Testis (tissue), 3 donors: ENCODE measurements around the gene KREMEN2. TPM values are rescaled to one million over a fixed set of nuclear protein-coding genes. Genes with fewer than 3 reads are reported as not detected.

ENCODE experiments used
- DNase-seq: peaks from one replicate; pipeline ENCODE4 v3.0.0-alpha.2; 2019
- H3K27ac ChIP-seq, 2 donors: fragments of 200-600 bp; sonication (generic); one replicate each; pipeline ENCODE4 v1.5.1; 2019
- H3K27me3 ChIP-seq: fragments of 200-600 bp; sonication (generic); one replicate; pipeline ENCODE4 v1.5.1; 2019
- H3K36me3 ChIP-seq: fragments of 200-600 bp; sonication (generic); one replicate; pipeline ENCODE4 v1.5.1; 2017; ENCODE audit warnings: low read depth; ENCODE audit errors: missing control alignments
- H3K4me1 ChIP-seq: fragments of 200-600 bp; sonication (generic); one replicate; pipeline ENCODE4 v1.5.1; 2019
- H3K4me3 ChIP-seq, 2 donors: fragments of 200-600 bp; sonication (generic); one replicate each; pipeline ENCODE4 v1.5.1; 2017 to 2019
- H3K9me3 ChIP-seq: fragments of 200-600 bp; sonication (generic); one replicate; pipeline ENCODE4 v1.5.1; 2017
- POLR2A ChIP-seq: fragments of 450-650 bp; IDR thresholded peaks from one replicate; pipeline ENCODE4 v1.6.1; 2017; ENCODE audit warnings: antibody characterized with exemption, mild to moderate bottlenecking, moderate library complexity
- WGBS, 2 donors: methylation state at CpG; one replicate each; pipeline ENCODE4 v1.1.5; 2018; 5-methylcytosine and 5-hydroxymethylcytosine counted together
- intact Hi-C: fragments of 100-400 bp; cut with DNase I; formaldehyde crosslinking; loops from one replicate; pipeline ENCODE4 v1.15.1; 2023; ENCODE audit warnings: low total_unique reads
- polyA plus RNA-seq: library from polyadenylated mRNA; stranded (reverse); fragments of 350-450 nt; fragmentation: Illumina TruSeq; extraction: RNeasy Lipid Tissue Mini Kit (QIAGEN cat#74804); gene quantifications from one replicate; pipeline ENCODE4 v1.2.3, GENCODE V29; 2014; ENCODE audit warnings: low read depth, low replicate concordance; ENCODE audit not compliant: insufficient read depth
- total RNA-seq, 2 donors: library from RNA; depleted of rRNA; stranded (reverse); fragments of >200 nt; gene quantifications; one replicate each; pipeline ENCODE4 v1.2.3, GENCODE V29; 2016
- TF ChIP-seq, protein P1 (sequence below), 3 experiments: fragments of 450-650 bp in 2 of 3; fragments of 200-600 bp in 1 of 3; sonication (generic) in 1 of 3; IDR thresholded peaks; one replicate each; pipeline ENCODE4 v1.5.1; 2016 to 2019; ENCODE audit warnings: antibody characterized with exemption in 3 of 3, mild to moderate bottlenecking in 2 of 3, moderate library complexity in 1 of 3

Gene KREMEN2
- total and polyA plus RNA-seq, 3 donors from 2014 or later: 0.86 to 1.7 (median 1.7) TPM

DNA sequence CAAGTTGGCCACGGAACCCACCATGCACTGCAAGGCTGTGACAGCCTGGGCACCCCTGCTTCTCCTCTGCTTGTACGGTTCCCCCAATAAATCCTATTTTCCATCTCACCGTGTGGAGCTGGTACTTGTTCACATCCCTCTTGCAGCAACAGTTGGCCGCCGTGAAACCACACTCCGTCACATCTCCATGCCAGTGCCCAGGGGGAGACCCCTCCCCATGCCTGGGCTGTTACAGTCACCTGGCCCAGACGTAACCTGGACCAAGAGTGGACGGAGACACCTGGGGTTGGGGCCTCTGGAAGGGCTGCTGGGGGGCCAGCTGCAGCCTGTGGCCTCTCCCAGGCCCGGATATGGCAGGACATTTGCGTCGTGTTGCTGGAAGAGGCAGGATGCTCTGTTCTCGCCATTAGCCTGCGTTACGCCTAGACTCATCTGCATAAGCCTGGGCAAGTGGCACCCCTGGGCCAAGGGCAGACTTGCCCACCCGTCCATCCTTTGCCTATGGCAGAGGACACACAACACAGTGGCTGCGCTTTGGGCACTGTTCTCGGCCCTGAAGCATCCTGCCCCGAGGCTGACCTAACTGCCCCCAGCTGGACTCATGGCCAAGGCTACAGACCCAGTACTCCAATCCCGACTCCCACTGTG lies 14.2 kb upstream of the KREMEN2 start:
- TF ChIP-seq, protein P1, sequence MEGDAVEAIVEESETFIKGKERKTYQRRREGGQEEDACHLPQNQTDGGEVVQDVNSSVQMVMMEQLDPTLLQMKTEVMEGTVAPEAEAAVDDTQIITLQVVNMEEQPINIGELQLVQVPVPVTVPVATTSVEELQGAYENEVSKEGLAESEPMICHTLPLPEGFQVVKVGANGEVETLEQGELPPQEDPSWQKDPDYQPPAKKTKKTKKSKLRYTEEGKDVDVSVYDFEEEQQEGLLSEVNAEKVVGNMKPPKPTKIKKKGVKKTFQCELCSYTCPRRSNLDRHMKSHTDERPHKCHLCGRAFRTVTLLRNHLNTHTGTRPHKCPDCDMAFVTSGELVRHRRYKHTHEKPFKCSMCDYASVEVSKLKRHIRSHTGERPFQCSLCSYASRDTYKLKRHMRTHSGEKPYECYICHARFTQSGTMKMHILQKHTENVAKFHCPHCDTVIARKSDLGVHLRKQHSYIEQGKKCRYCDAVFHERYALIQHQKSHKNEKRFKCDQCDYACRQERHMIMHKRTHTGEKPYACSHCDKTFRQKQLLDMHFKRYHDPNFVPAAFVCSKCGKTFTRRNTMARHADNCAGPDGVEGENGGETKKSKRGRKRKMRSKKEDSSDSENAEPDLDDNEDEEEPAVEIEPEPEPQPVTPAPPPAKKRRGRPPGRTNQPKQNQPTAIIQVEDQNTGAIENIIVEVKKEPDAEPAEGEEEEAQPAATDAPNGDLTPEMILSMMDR (IDR thresholded peaks at IDR 0.05): no peak
- TF ChIP-seq POLR2A: no peak
- whole genome bisulfite sequencing, 2 donors: 87 to 91% methylated on average over 11 to 19 of the region's 19 CpGs
- no peak for DNase-seq
- Histone ChIP-seq H3K36me3 (no peaks in the 10 kb centered on the region), H3K27me3 (no peaks in the 10 kb centered on the region), H3K4me1 (no peaks in the 10 kb centered on the region), H3K9me3 (no peaks in the 10 kb centered on the region), H3K4me3 (no peak overlapping the region), H3K27ac (no peak overlapping the region)
- intact Hi-C loops: no loop called here

DNA sequence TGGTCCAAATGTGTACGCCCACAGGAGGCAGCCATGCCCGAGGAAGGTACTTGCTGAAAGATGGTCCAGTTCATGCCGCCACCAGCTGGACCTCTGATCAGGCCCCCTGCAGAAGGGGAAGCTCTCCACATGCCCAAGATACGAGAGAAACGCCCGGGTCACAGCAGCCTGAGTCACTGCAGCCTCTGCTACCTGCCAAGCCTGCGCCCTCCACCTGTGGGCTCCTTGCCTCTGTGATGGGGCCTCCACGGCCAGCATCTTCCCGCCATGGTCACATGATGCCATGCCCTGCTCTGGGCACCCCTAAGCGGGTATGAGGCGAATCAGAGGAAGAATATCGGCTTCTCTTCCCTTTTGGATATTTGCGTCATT lies 13.7 kb upstream of the KREMEN2 start:
- no peaks in the 10 kb centered on the region for H3K27me3 ChIP-seq
- TF ChIP-seq, protein P1 (IDR thresholded peaks at IDR 0.05): no peak
- TF ChIP-seq POLR2A: no peak
- DNase-seq: no peak

DNA sequence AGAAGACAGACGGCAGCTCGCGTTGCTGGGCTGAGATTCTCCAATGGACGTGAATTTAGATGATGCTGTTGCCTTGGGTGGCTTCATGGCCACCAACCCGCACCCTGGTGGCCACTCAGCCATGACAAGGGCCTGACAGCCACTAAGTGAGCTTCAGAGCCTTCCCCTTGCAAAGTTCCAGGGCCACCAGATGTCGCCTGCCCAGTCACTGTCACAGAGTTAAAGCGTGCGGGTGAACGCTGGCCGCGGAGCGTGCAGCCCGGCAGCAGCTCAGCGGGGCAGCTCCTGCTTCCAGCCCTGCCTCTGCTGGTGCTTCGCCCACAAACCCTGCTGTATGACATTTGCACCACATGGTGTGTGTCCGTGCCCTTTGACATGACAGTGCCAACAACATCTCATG lies 13.3 kb upstream of the KREMEN2 start:
- no peaks in the 10 kb centered on the region for H3K9me3 ChIP-seq
- H3K27ac ChIP-seq: no peak overlapping the region
- intact Hi-C loops: no loop called here
- H3K36me3 ChIP-seq: no peaks in the 10 kb centered on the region
- no peaks in the 10 kb centered on the region for H3K4me1 ChIP-seq
- no peak overlapping the region for H3K4me3 ChIP-seq
- no peaks in the 10 kb centered on the region for H3K27me3 ChIP-seq
- no peak for TF ChIP-seq POLR2A
- TF ChIP-seq, protein P1 (IDR thresholded peaks at IDR 0.05): no peak
- WGBS, 2 donors: 87 to 90% methylated on average over 12 to 16 of the region's 16 CpGs
- no peak for DNase-seq

More for the DNA sequence above, 13.7 kb upstream of the KREMEN2 start:
- Histone ChIP-seq H3K4me1 (no peaks in the 10 kb centered on the region), H3K27ac (no peak overlapping the region), H3K4me3 (no peak overlapping the region), H3K9me3 (no peaks in the 10 kb centered on the region), H3K36me3 (no peaks in the 10 kb centered on the region)
- intact Hi-C loops: no loop called here
- WGBS, 2 donors: 97 to 100% methylated on average over 5 to 13 of the region's 13 CpGs

DNA sequence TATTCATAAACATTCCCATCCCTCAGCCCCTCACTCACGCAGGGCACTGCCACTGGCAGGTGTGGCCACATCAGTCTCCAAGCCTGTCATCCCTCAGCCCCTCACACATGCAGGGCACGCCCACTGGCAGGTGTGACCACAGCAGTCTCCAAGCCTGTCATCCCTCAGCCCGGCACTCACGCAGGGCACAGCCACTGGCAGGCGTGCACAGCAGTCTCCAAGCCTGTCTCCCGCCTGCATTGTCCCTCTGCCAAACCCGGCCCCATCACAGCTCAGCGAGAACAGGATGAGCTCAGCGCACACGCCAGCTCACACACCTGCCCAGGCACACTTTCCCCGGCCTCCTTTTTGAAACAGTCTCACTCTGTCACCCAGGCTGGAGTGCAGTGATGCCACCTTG lies 11.4 kb upstream of the KREMEN2 start:
- Histone ChIP-seq H3K4me3 (no peak overlapping the region), H3K27ac (no peak overlapping the region), H3K36me3 (no peaks in the 10 kb centered on the region), H3K27me3 (no peaks in the 10 kb centered on the region), H3K4me1 (no peaks in the 10 kb centered on the region), H3K9me3 (no peaks in the 10 kb centered on the region)
- no peak for TF ChIP-seq POLR2A
- TF ChIP-seq, protein P1 (IDR thresholded peaks at IDR 0.05): no peak
- DNase-seq: no peak
- WGBS, 2 donors: 79 to 86% methylated on average over 10 to 11 of the region's 11 CpGs
- intact Hi-C loops: no loop called here
